ENCODE data around the gene TMEM61.

GRCh38 chr1:55037733-55038551, 57.5 kb downstream of the TMEM61 start:
- TF ChIP-seq CTCF (IDR thresholded peaks at IDR 0.05) (no peak), POLR2A (IDR thresholded peaks at IDR 0.05) (no peak)
